ENCODE data around the gene RNPC3. TPM values are rescaled to one million over a fixed set of nuclear protein-coding genes. Genes with fewer than 3 reads are reported as not detected.

RNPC3 gene
- total and polyA plus RNA-seq, 2 of the 8 experiments (the other 6 are each of a cell fraction or from before 2014, with no cell fraction given): 10.9 to 12.8 TPM

GRCh38 chr1:103513711-103514110 is 11.8 kb upstream of the RNPC3 start:
- no peak overlapping the region for H2BK20ac ChIP-seq (ENCODE audit: low read length)
- no peak overlapping the region for H2BK5ac ChIP-seq (ENCODE audit: low read depth, low read length)
- H3K36me3 ChIP-seq (ENCODE audit: control insufficient read depth in 2 of 4, insufficient read depth in 4 of 4, low read length in 3 of 4): no peaks in the 10 kb centered on the region
- H3K4me1 ChIP-seq (replicated peaks in 1 of 4; ENCODE audit: control insufficient read depth in 3 of 4, insufficient read depth in 4 of 4, low read length in 3 of 4): no peaks in the 10 kb centered on the region
- no peak overlapping the region for H2BK12ac ChIP-seq (ENCODE audit: low read depth, low read length)
- H3K23ac ChIP-seq (ENCODE audit: insufficient read length): no peak overlapping the region
- no peaks in the 10 kb centered on the region for H3K9me3 ChIP-seq (ENCODE audit: insufficient read depth in 2 of 2, low read depth in 1 of 2, low read length in 1 of 2)
- no peak overlapping the region for H3K9ac ChIP-seq (replicated peaks in 1 of 4; ENCODE audit: extremely low read depth in 1 of 4, low read depth in 3 of 4, low read length in 3 of 4)
- H3K79me1 ChIP-seq (ENCODE audit: low read depth, low read length): no peaks in the 10 kb centered on the region
- H3K4ac ChIP-seq (replicated peaks; ENCODE audit: insufficient read length, low read depth, low read length): no peak overlapping the region
- CTCF ChIA-PET (ENCODE audit: partially characterized antibody): interaction anchor here (0.8 to 4.0 kb wide), 5 partner anchors 11 to 441 kb away, joined by 3 to 26 read pairs (median 3); partner anchors contain the start of gene RNPC3
- POLR2A ChIA-PET (ENCODE audit: partially characterized antibody): no interaction called here
- 88% methylated on average over 1 of the region's 1 CpG; no CpG with 5 or more reads in 1 of the 2 experiments for WGBS, 2 experiments (ENCODE audit: extremely low coverage in 1 of 2, insufficient coverage in 1 of 2, insufficient read length in 1 of 2, insufficient replicate concordance in 2 of 2, low coverage in 1 of 2, low lambda C conversion rate in 2 of 2, missing lambda C conversion rate in 1 of 2)
- H4K91ac ChIP-seq (replicated peaks; ENCODE audit: insufficient read length, low read length): no peak overlapping the region
- no peaks in the 10 kb centered on the region for H3K79me2 ChIP-seq (ENCODE audit: control insufficient read depth in 1 of 2, insufficient read depth in 2 of 2, low read length in 2 of 2)
- H3K14ac ChIP-seq (ENCODE audit: insufficient read length): no peak overlapping the region
- no peak overlapping the region for H4K5ac ChIP-seq (ENCODE audit: insufficient read length, low read depth, low read length)
- no peaks in the 10 kb centered on the region for H4K20me1 ChIP-seq (replicated peaks in 1 of 2; ENCODE audit: control insufficient read depth in 1 of 2, insufficient read depth in 2 of 2, low read length in 2 of 2)
- H3K56ac ChIP-seq (replicated peaks; ENCODE audit: insufficient read length, low read depth, low read length): no peak overlapping the region
- no peaks in the 10 kb centered on the region for H3K23me2 ChIP-seq (ENCODE audit: low read depth, low read length)
- H2BK120ac ChIP-seq (replicated peaks; ENCODE audit: low read depth, low read length): no peak overlapping the region
- H3K27me3 ChIP-seq (replicated peaks in 1 of 4; ENCODE audit: control insufficient read depth in 3 of 4, extremely low read depth in 1 of 4, insufficient read depth in 3 of 4, low read length in 3 of 4): no peaks in the 10 kb centered on the region
- DNase-seq (ENCODE audit: low read depth in 1 of 2, low spot score in 2 of 2): no peak
- no peak overlapping the region for H3K4me3 ChIP-seq (ENCODE audit: extremely low read depth in 1 of 4, insufficient read depth in 2 of 4, low read depth in 3 of 4, low read length in 4 of 4)
- H2AK5ac ChIP-seq (ENCODE audit: low read depth, low read length): no peak overlapping the region
- H3K4me2 ChIP-seq (ENCODE audit: insufficient read depth in 1 of 2, low read depth in 2 of 2, low read length in 2 of 2): no peak overlapping the region
- H2BK15ac ChIP-seq (ENCODE audit: low read length): no peak overlapping the region
- no peak overlapping the region for H3K18ac ChIP-seq (ENCODE audit: extremely low read depth, low read length)
- no peak overlapping the region for H4K8ac ChIP-seq (ENCODE audit: extremely low read depth, insufficient read depth, low read length)
- FAIRE-seq: no peak
- H2AFZ ChIP-seq (ENCODE audit: low read length): no peak overlapping the region
- H3K27ac ChIP-seq (ENCODE audit: low read depth, low read length): no peak overlapping the region
- TF ChIP-seq CTCF (IDR thresholded peaks at IDR 0.05; ENCODE audit: control extremely low read depth in 1 of 3, insufficient read depth in 1 of 3, low read depth in 1 of 3, low read length in 3 of 3): no peak
- TF ChIP-seq NANOG (IDR thresholded peaks at IDR 0.05; ENCODE audit: insufficient read depth, low read depth, low read length, poor library complexity, severe bottlenecking): no peak
- no peak for TF ChIP-seq YY1 (IDR thresholded peaks at IDR 0.05; ENCODE audit: low read depth, low read length)
- TF ChIP-seq SUZ12 (IDR thresholded peaks at IDR 0.05; ENCODE audit: low read length): no peak
- no peak for TF ChIP-seq SP2 (IDR thresholded peaks at IDR 0.05; ENCODE audit: low read length)
- no peak for TF ChIP-seq RBBP5 (IDR thresholded peaks at IDR 0.05; ENCODE audit: borderline replicate concordance, low read depth, low read length)
- TF ChIP-seq KDM5A (IDR thresholded peaks at IDR 0.05; ENCODE audit: low read length): no peak
- no peak for TF ChIP-seq GTF2F1 (IDR thresholded peaks at IDR 0.05; ENCODE audit: borderline replicate concordance, low read depth, low read length)
- TF ChIP-seq JUND (IDR thresholded peaks at IDR 0.05; ENCODE audit: low read length): no peak
- TF ChIP-seq ZNF274 (IDR thresholded peaks at IDR 0.05; ENCODE audit: borderline replicate concordance, extremely low read depth, low read length): no peak
- TF ChIP-seq SIRT6 (IDR thresholded peaks at IDR 0.05; ENCODE audit: low read length): no peak
- TF ChIP-seq, protein P1, sequence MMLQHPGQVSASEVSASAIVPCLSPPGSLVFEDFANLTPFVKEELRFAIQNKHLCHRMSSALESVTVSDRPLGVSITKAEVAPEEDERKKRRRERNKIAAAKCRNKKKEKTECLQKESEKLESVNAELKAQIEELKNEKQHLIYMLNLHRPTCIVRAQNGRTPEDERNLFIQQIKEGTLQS (IDR thresholded peaks at IDR 0.05; ENCODE audit: insufficient read depth, low read depth, low read length): no peak

All from H1 (cell line).